Uterus (tissue), 2 donors: ENCODE data around the gene EFEMP2.

ENCODE experiments used
- POLR2A ChIP-seq, 2 donors: fragments of 450-650 bp; IDR thresholded peaks; one replicate each; pipeline ENCODE4 v1.6.1; 2016; ENCODE audit warnings: antibody characterized with exemption in 2 of 2, mild to moderate bottlenecking in 1 of 2, moderate library complexity in 1 of 2
- TF ChIP-seq, protein P1 (sequence below), 4 experiments: fragments of 200-600 bp in 2 of 4; fragments of 450-650 bp in 2 of 4; sonication (generic) in 2 of 4; IDR thresholded peaks; one replicate each; pipeline ENCODE4 v1.5.1; 2016 to 2019; ENCODE audit warnings: antibody characterized with exemption in 4 of 4, mild to moderate bottlenecking in 2 of 4, moderate library complexity in 1 of 4

DNA sequence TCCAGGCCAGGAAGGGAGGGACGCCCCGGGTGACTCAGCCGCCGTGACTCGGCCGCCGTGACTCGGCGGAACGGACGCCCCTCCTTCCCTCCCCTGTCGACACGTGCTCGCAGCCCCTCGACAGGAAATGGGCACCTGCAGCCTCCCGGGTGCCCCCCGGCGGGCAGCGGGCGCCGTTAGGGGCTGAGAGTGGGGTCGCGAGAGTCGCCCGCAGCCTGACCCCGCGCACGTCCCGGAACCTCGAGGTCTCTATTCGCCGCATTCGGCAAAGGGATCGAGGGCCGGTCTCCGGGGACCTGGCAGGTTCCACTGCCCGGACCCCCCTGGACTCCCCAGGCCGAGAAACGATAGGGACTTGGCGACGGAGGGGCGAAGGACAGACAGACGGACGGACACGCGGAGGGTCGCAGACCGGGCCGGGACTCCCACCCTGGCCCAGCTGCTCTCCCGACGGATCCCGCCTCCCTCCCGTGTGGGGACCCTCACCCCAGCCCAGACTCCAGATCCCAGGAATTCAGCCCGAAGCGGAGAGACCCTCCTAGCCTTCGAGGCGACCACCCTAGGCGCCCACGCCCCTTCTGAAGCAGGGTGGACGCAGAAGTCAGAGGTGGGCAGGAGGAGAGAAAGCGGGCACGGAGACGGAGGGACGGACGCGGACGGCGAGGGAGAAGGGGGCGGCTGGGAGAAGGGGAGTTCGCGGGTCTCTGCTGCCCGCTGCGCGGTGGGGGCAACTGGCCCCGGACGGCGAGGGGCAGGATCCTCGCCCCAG, 26.9 kb upstream of the EFEMP2 start:
- no peak for TF ChIP-seq POLR2A (IDR thresholded peaks at IDR 0.05)
- TF ChIP-seq, protein P1, sequence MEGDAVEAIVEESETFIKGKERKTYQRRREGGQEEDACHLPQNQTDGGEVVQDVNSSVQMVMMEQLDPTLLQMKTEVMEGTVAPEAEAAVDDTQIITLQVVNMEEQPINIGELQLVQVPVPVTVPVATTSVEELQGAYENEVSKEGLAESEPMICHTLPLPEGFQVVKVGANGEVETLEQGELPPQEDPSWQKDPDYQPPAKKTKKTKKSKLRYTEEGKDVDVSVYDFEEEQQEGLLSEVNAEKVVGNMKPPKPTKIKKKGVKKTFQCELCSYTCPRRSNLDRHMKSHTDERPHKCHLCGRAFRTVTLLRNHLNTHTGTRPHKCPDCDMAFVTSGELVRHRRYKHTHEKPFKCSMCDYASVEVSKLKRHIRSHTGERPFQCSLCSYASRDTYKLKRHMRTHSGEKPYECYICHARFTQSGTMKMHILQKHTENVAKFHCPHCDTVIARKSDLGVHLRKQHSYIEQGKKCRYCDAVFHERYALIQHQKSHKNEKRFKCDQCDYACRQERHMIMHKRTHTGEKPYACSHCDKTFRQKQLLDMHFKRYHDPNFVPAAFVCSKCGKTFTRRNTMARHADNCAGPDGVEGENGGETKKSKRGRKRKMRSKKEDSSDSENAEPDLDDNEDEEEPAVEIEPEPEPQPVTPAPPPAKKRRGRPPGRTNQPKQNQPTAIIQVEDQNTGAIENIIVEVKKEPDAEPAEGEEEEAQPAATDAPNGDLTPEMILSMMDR (IDR thresholded peaks at IDR 0.05), result no peak
